GM12892 (cell line): Measurements from ENCODE around the gene PECR.

ENCODE experiments used
- POLR2A ChIP-seq: IDR thresholded peaks from 2 replicates; pipeline ENCODE4 v1.6.1; 2011; ENCODE audit warnings: low read depth, low read length, control low read depth
- POLR2AphosphoS5 ChIP-seq: IDR thresholded peaks from 2 replicates; pipeline ENCODE4 v1.6.1; 2011; ENCODE audit warnings: low read depth, low read length, control low read depth
- TAF1 ChIP-seq: IDR thresholded peaks from 2 replicates; pipeline ENCODE4 v1.6.1; 2011; ENCODE audit warnings: low read depth, mild to moderate bottlenecking, control low read depth, low read length, borderline replicate concordance

DNA sequence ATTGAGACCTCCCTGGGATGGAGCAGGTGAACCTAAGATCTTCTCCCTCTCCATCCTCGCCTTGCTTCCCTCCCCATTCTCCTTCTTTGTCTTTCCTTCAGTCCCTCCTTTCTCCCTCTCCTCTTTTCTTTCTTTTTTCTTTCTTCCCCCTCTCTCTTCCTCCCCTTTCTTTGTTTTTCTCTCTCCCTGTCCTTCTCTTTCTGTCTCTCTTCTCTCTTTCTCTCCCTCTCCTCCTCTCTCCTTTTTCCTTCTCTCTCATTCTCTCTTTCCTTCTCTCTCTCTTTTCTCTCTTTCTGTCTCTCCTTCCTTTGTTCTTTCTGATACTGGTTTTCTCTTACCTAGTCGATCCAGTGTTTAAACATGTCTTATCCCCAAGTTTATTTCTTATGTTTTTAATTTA, 78.9 kb downstream of the PECR start:
- TF ChIP-seq POLR2AphosphoS5, result no peak
- no peak for TF ChIP-seq TAF1
- no peak for TF ChIP-seq POLR2A
